ENCODE data around the gene DNAL1. TPM values are rescaled to one million over a fixed set of nuclear protein-coding genes. Genes with fewer than 3 reads are reported as not detected.

The DNAL1 gene
- total and polyA plus RNA-seq, 9 donors = 4.1 to 19.9 (median 15.8) TPM

GRCh38 chr14:73713206-73713802 is 68.5 kb downstream of the DNAL1 start:
- peak in 1 of 5 donors; percentile 49 for DNase-seq
- Histone ChIP-seq H3K9me3 (no peaks in the 10 kb centered on the region), H3K36me3 (no peaks in the 10 kb centered on the region), H3K27me3 (no peaks in the 10 kb centered on the region), H3K4me1 (ENCODE audit: insufficient read depth) (peaks cover 11% of the 10 kb centered on the region), H3K27ac (peak overlapping the region; percentile 81 to 94), H3K4me3 (peak overlapping the region; percentile 66)
- WGBS, 3 donors = 0 to 1% (median 1%) methylated on average over 21 of the region's 21 CpGs
- TF ChIP-seq EP300 (IDR thresholded peaks at IDR 0.05) (no peak), CTCF (IDR thresholded peaks at IDR 0.05) (no peak), POLR2A (IDR thresholded peaks at IDR 0.05) (no peak)
- intact Hi-C loops (cut with DNase I) = loop anchor here in 1 of 4 donors (10.0 kb wide), 1 partner anchor 69 kb away; the partner anchor contains the start of gene DNAL1

- H3K27ac ChIP-seq = peak within 1 kb of the TSS; percentile 81 to 94
- intact Hi-C loops (cut with DNase I) = loop anchor here in 1 of 4 donors (10.0 kb wide), 1 partner anchor 69 kb away; the partner anchor contains the start of gene DNAL1
- H3K4me1 ChIP-seq (ENCODE audit: insufficient read depth) = peaks cover 11% of the 10 kb centered on the region
- H3K9me3 ChIP-seq = no peaks in the 10 kb centered on the region
- 0% methylated on average over 63 to 113 of the region's 113 CpGs for WGBS, 3 donors
- no peak for TF ChIP-seq CTCF (IDR thresholded peaks at IDR 0.05)
- TF ChIP-seq POLR2A (IDR thresholded peaks at IDR 0.05) = peak; percentile 85
- peak within 1 kb of the TSS; percentile 66 for H3K4me3 ChIP-seq
- H3K36me3 ChIP-seq = no peaks in the 10 kb centered on the region
- H3K27me3 ChIP-seq = no peaks in the 10 kb centered on the region
- DNase-seq = peak; percentile 89 to 93 (median 92)
Measured at GRCh38 chr14:73713803-73714655, 69.2 kb downstream of the DNAL1 start, which contains the start of gene PNMA1. Gene PNMA1 (minus strand): TSS chr14:73714384. CDS start chr14:73713639, 745 bp downstream.

- Histone ChIP-seq H3K4me3 (peak overlapping the region; percentile 66), H3K27ac (peak overlapping the region in 1 of 2 donors; percentile 94), H3K4me1 (ENCODE audit: insufficient read depth) (peaks cover 11% of the 10 kb centered on the region), H3K9me3 (no peaks in the 10 kb centered on the region), H3K36me3 (no peaks in the 10 kb centered on the region), H3K27me3 (no peaks in the 10 kb centered on the region)
- WGBS, 3 donors = 24 to 38% (median 31%) methylated on average over 7 of the region's 7 CpGs
- peak in 1 of 5 donors; percentile 32 for DNase-seq
- TF ChIP-seq EP300 (IDR thresholded peaks at IDR 0.05) (no peak), CTCF (IDR thresholded peaks at IDR 0.05) (no peak)
- intact Hi-C loops (cut with DNase I) = loop anchor here in 1 of 4 donors (10.0 kb wide), 1 partner anchor 70 kb away; the partner anchor contains the start of gene DNAL1
Measured at GRCh38 chr14:73714656-73715081, 69.9 kb downstream of the DNAL1 start.

- H3K9me3 ChIP-seq = no peaks in the 10 kb centered on the region
- no peaks in the 10 kb centered on the region for H3K27me3 ChIP-seq
- WGBS, 3 donors = 68 to 89% (median 76%) methylated on average over 4 of the region's 4 CpGs
- no peak for DNase-seq
- no peak overlapping the region for H3K27ac ChIP-seq
- H3K4me1 ChIP-seq (ENCODE audit: insufficient read depth) = peaks cover 11% of the 10 kb centered on the region
- no peak overlapping the region for H3K4me3 ChIP-seq
- no peaks in the 10 kb centered on the region for H3K36me3 ChIP-seq
- intact Hi-C loops (cut with DNase I) = loop anchor here in 1 of 4 donors (10.0 kb wide), 1 partner anchor 71 kb away; the partner anchor contains the start of gene DNAL1
- no peak for TF ChIP-seq POLR2A (IDR thresholded peaks at IDR 0.05)
- no peak for TF ChIP-seq CTCF (IDR thresholded peaks at IDR 0.05)
Measured at GRCh38 chr14:73715707-73716106, 70.9 kb downstream of the DNAL1 start.
